ENCODE data around the gene GNB1L.
A peak's percentile ranks its signal among the peaks of the same experiment; 100 is the strongest.

Gene GNB1L

GRCh38 chr22:19876314-19876940, 21.8 kb upstream of the GNB1L start:
- peak; percentile 47 for DNase-seq (ENCODE audit: low spot score)

GRCh38 chr22:19875531-19876313, 21.0 kb upstream of the GNB1L start:
- DNase-seq (ENCODE audit: low spot score) = no peak

- DNase-seq (ENCODE audit: low spot score) = no peak
These were observed 20.4 kb upstream of the GNB1L start for GRCh38 chr22:19875061-19875530.

GRCh38 chr22:19874307-19875060, 19.8 kb upstream of the GNB1L start:
- peak; percentile 82 for DNase-seq (ENCODE audit: low spot score)

GRCh38 chr22:19873960-19874306, 19.3 kb upstream of the GNB1L start:
- no peak for DNase-seq (ENCODE audit: low spot score)

- no peak for DNase-seq (ENCODE audit: low spot score)
These were observed 18.7 kb upstream of the GNB1L start for GRCh38 chr22:19873138-19873959.

- DNase-seq (ENCODE audit: low spot score) = peak; percentile 42
These were observed 18.1 kb upstream of the GNB1L start for GRCh38 chr22:19872779-19873137.

- DNase-seq (ENCODE audit: low spot score) = no peak
These were observed 17.4 kb upstream of the GNB1L start for GRCh38 chr22:19871845-19872778.

GRCh38 chr22:19871023-19871844, 16.6 kb upstream of the GNB1L start:
- DNase-seq (ENCODE audit: low spot score) = no peak

GRCh38 chr22:19870153-19871022, 15.7 kb upstream of the GNB1L start:
- no peak for DNase-seq (ENCODE audit: low spot score)

GRCh38 chr22:19869497-19870152, 15.0 kb upstream of the GNB1L start:
- no peak for DNase-seq (ENCODE audit: low spot score)

GRCh38 chr22:19868773-19869471, 14.2 kb upstream of the GNB1L start:
- no peak for DNase-seq (ENCODE audit: low spot score)

GRCh38 chr22:19868333-19868732, 13.7 kb upstream of the GNB1L start:
- DNase-seq (ENCODE audit: low spot score) = no peak

- DNase-seq (ENCODE audit: low spot score) = no peak
These were observed 12.9 kb upstream of the GNB1L start for GRCh38 chr22:19867617-19868016.

- no peak for DNase-seq (ENCODE audit: low spot score)
These were observed 12.0 kb upstream of the GNB1L start for GRCh38 chr22:19866665-19867009.

- DNase-seq (ENCODE audit: low spot score) = no peak
These were observed 10.6 kb upstream of the GNB1L start for GRCh38 chr22:19865141-19865829.

- no peak for DNase-seq (ENCODE audit: low spot score)
These were observed 9.9 kb upstream of the GNB1L start for GRCh38 chr22:19864538-19865106.

All from ecto neural progenitor cell (in vitro differentiated cells).